K562 (cell line): Measurements from ENCODE around the gene CMTM1. TPM values are rescaled to one million over a fixed set of nuclear protein-coding genes. Genes with fewer than 3 reads are reported as not detected.

ENCODE experiments used
- ATAC-seq: fragments of 200-7000 bp; cut with Tn5 transposase; 3 replicates; pipeline ENCODE4 v1.9.1; 2020; ENCODE audit warnings: moderate library complexity
- BruUV-seq: library from RNA; stranded (reverse); fragments of 400-500 nt; replicated peaks from 2 replicates; lab custom pipeline; 2021; lab: Mats Ljungman, UMichigan
- CTCF ChIA-PET: fragments of 300-600 bp; formaldehyde crosslinking; extraction: SDS; loops from one replicate; lab custom pipeline; 2021; ENCODE audit warnings: low intra/inter-chr PET ratio; lab: Yijun Ruan, JAX
- POLR2A ChIA-PET: fragments of 300-600, 350-650 bp; sonication (Branson Sonifier 250); formaldehyde crosslinking; extraction: SDS; loops from one replicate; lab custom pipeline; 2021; ENCODE audit warnings: antibody characterized with exemption, inconsistent platforms; lab: Yijun Ruan, JAX
- DNase-seq, 4 experiments: peaks; one replicate each; pipeline versions ENCODE4 v3.0.0 to v3.0.0-alpha.2; 2011 to 2018; ENCODE audit warnings: low spot score in 3 of 4, mixed read lengths in 3 of 4; ENCODE audit errors: extremely low read depth in 1 of 4
- FAIRE-seq: peaks from 2 replicates; lab custom pipeline; 2011; peaks lifted over from hg19 to GRCh38; lab: Jason Lieb, UNC
- H2AFZ ChIP-seq: 2 replicates; pipeline ENCODE4 v1.6.0; 2011; ENCODE audit warnings: low read depth, low read length, control low read depth, inconsistent platforms
- H3K27ac ChIP-seq: fragments of 200-600 bp; 3 replicates; pipeline ENCODE4 v1.8.0; 2011; ENCODE audit warnings: low read depth, mild to moderate bottlenecking, control low read depth, inconsistent platforms, low read length, moderate library complexity, mixed read lengths; ENCODE audit errors: extremely low read depth
- H3K27me3 ChIP-seq, 2 experiments: fragments of 300-600 bp in 1 of 2; 2 replicates in 1 of 2; 3 replicates in 1 of 2; pipeline versions ENCODE4 v1.6.0 to v1.8.0; 2011; ENCODE audit warnings: inconsistent platforms in 2 of 2, low read length in 2 of 2, mild to moderate bottlenecking in 1 of 2, mixed read lengths in 1 of 2, moderate library complexity in 1 of 2; ENCODE audit not compliant: control insufficient read depth in 2 of 2, insufficient read depth in 2 of 2
- H3K36me3 ChIP-seq: fragments of 300-600 bp; 3 replicates; pipeline ENCODE4 v1.8.0; 2011; ENCODE audit warnings: mild to moderate bottlenecking, low read length, inconsistent platforms; ENCODE audit not compliant: control insufficient read depth, insufficient read depth
- H3K4me1 ChIP-seq, 2 experiments: fragments of 200-600 bp in 1 of 2; replicated peaks in 1 of 2; 2 replicates in 1 of 2; 3 replicates in 1 of 2; pipeline versions ENCODE4 v1.5.1 to v1.8.0; 2011; ENCODE audit warnings: inconsistent platforms in 2 of 2, low read length in 2 of 2, mild to moderate bottlenecking in 1 of 2, mixed read lengths in 1 of 2, moderate library complexity in 1 of 2; ENCODE audit not compliant: control insufficient read depth in 2 of 2, insufficient read depth in 2 of 2
- H3K4me2 ChIP-seq: 2 replicates; pipeline ENCODE4 v1.6.1; 2011; ENCODE audit warnings: low read length, control low read depth, inconsistent platforms, mixed read lengths; ENCODE audit not compliant: insufficient read depth
- H3K4me3 ChIP-seq: fragments of 200-600 bp; sonication (generic), shearing (Covaris generic); 2 replicates; pipeline ENCODE4 v1.5.1; 2016; ENCODE audit warnings: control low read depth, inconsistent platforms
- H3K79me2 ChIP-seq: fragments of 200-600 bp; 3 replicates; pipeline ENCODE4 v1.8.0; 2011; ENCODE audit warnings: low read length, inconsistent platforms; ENCODE audit not compliant: control insufficient read depth, insufficient read depth
- H3K9ac ChIP-seq, 2 experiments: 2 replicates each; pipeline versions ENCODE4 v1.6.0 to v1.6.1; 2011; ENCODE audit warnings: low read depth in 2 of 2, low read length in 2 of 2, control low read depth in 1 of 2, inconsistent platforms in 1 of 2, mild to moderate bottlenecking in 1 of 2, mixed read lengths in 1 of 2; ENCODE audit not compliant: insufficient read depth in 1 of 2
- H3K9me1 ChIP-seq: one replicate; pipeline ENCODE4 v1.6.0; 2011; ENCODE audit warnings: inconsistent platforms, mild to moderate bottlenecking, low read length, moderate library complexity; ENCODE audit not compliant: control insufficient read depth, insufficient read depth
- H3K9me3 ChIP-seq: replicated peaks from 2 replicates; pipeline ENCODE4 v1.5.1; 2011; ENCODE audit warnings: low read depth, low read length, inconsistent platforms; ENCODE audit not compliant: control insufficient read depth, insufficient read depth
- H4K20me1 ChIP-seq: replicated peaks from 2 replicates; pipeline ENCODE4 v1.6.1; 2011; ENCODE audit warnings: low read length, inconsistent platforms, mixed read lengths; ENCODE audit not compliant: control insufficient read depth, insufficient read depth
- HNRNPK ChIP-seq: fragments of 200-400 bp; formaldehyde crosslinking; IDR thresholded peaks from one replicate; pipeline ENCODE4 v1.6.1; 2018; ENCODE audit warnings: mild to moderate bottlenecking, low read depth, low read length; ENCODE audit not compliant: poor library complexity, severe bottlenecking
- MTA3 ChIP-seq: fragments of 450-650 bp; formaldehyde crosslinking; IDR thresholded peaks from 2 replicates; pipeline ENCODE4 v1.6.1; 2017; ENCODE audit warnings: mild to moderate bottlenecking, borderline replicate concordance
- NFIX ChIP-seq: fragments of 250-450 bp; sonication (Bioruptor Pico); IDR thresholded peaks from 2 replicates; pipeline ENCODE4 v1.4.0; 2020; ENCODE audit warnings: low read depth, mild to moderate bottlenecking, moderate library complexity
- RBM25 ChIP-seq: fragments of 200-400 bp; formaldehyde crosslinking; IDR thresholded peaks from 2 replicates; pipeline ENCODE4 v1.6.1; 2018; ENCODE audit warnings: low read length, low read depth, moderate library complexity; ENCODE audit not compliant: severe bottlenecking
- ZNF146 ChIP-seq: IDR thresholded peaks from one replicate; pipeline ENCODE4 v1.6.1; 2018; ENCODE audit warnings: missing compliant biosample characterization; ENCODE audit not compliant: unreplicated experiment
- ZNF224 ChIP-seq: sonication (generic); formaldehyde crosslinking; IDR thresholded peaks from 2 replicates; pipeline ENCODE4 v1.8.0; 2022; ENCODE audit warnings: mild to moderate bottlenecking, missing genetic modification reagents
- ZNF408 ChIP-seq: fragments of 250-450 bp; sonication (Bioruptor Pico); IDR thresholded peaks from 2 replicates; pipeline ENCODE4 v1.4.0; 2020; ENCODE audit warnings: low read depth, mild to moderate bottlenecking, moderate library complexity
- WGBS: fragments of 100-300 bp; shearing (Covaris generic); methylation state at CpG from one replicate; pipeline ENCODE4 v1.1.6; 2016; ENCODE audit warnings: low coverage, mixed read lengths; ENCODE audit not compliant: insufficient coverage; ENCODE audit errors: missing lambda C conversion rate; 5-methylcytosine and 5-hydroxymethylcytosine counted together
- in situ Hi-C: fragments of 300-500 bp; cut with MboI; formaldehyde crosslinking; loops from 4 replicates; pipeline ENCODE4 v1.15.0; 2018; ENCODE audit warnings: inconsistent platforms, mixed read lengths
- intact Hi-C: fragments of 100-400 bp; cut with micrococcal nuclease; formaldehyde crosslinking; loops from 2 replicates; pipeline ENCODE4 v1.14.2; 2022
- polyA plus RNA-seq, 8 experiments: library from polyadenylated mRNA; depleted of rRNA in 4 of 8; stranded (reverse) in 5 of 8; unstranded in 3 of 8; fragments of >200 nt; fragmentation: Nextera tagmentation in 2 of 8; fragmentation: Illumina TruSeq in 1 of 8; extraction: Ambion mirVana in 2 of 8; extraction: Trizol in 1 of 8; gene quantifications; 2 replicates each; pipeline versions ENCODE4 v1.2.1 to v1.2.3, GENCODE V29; 2011 to 2014; ENCODE audit warnings: inconsistent platforms in 1 of 8, missing spikeins in 1 of 8
- total RNA-seq, 7 experiments: library from RNA; depleted of rRNA in 6 of 7; stranded (reverse); fragments of >200 nt in 6 of 7; fragmentation: Illumina TruSeq in 2 of 7; extraction: Trizol in 2 of 7; gene quantifications; 2 replicates each; pipeline versions ENCODE4 v1.2.1 to v1.2.3, GENCODE V29; 2011 to 2021; ENCODE audit warnings: low replicate concordance in 1 of 7
- TF ChIP-seq, protein P1 (sequence below): sonication (generic); formaldehyde crosslinking; IDR thresholded peaks from 2 replicates; pipeline ENCODE4 v1.8.1; 2023; ENCODE audit warnings: mild to moderate bottlenecking, missing genetic modification reagents

The CMTM1 gene
- total and polyA plus RNA-seq, 9 of the 15 experiments (the other 6 are each of a cell fraction or from before 2014, with no cell fraction given): 0.25 to 2.6 (median 1.1) TPM; not detected in 2

DNA sequence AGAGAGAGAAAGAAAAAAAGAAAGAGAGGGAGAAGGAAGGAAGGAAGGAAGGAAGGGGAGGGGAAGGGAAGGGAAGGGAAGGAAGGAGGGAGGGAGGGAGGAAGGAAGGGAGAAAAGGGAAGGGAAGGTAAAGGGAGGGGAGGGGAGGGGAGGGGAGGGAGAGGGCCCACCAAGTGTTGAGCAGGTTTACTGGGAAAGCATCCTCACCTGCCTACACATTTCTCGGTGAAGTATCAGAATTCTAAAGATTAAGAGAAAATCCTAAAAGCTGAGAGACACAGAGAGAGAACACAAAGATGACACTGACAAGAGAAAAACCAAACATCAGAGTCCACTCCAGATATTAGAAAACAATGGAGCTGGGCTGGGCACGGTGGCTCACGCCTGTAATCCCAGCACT lies 26.0 kb downstream of the CMTM1 start:
- in situ Hi-C loops: loop anchor here (5.0 kb wide), 1 partner anchor 185 kb away; no protein-coding TSS in a partner anchor
- intact Hi-C loops: no loop called here
- Histone ChIP-seq H3K27me3 (peaks cover 0 to 11% of the 10 kb centered on the region in 2 experiments; a peak in 1 of 5 replicates), H3K9me3 (no peaks in the 10 kb centered on the region), H3K4me1 (no peaks in the 10 kb centered on the region), H3K9ac (no peak overlapping the region)
- no TSS peak for BruUV-seq
- 21% methylated on average over 3 of the region's 3 CpGs for WGBS
- FAIRE-seq: no peak
- TF ChIP-seq HNRNPK (peak; percentile 24), ZNF224 (CRISPR knock-in tag) (no peak)
- TF ChIP-seq, protein P1, sequence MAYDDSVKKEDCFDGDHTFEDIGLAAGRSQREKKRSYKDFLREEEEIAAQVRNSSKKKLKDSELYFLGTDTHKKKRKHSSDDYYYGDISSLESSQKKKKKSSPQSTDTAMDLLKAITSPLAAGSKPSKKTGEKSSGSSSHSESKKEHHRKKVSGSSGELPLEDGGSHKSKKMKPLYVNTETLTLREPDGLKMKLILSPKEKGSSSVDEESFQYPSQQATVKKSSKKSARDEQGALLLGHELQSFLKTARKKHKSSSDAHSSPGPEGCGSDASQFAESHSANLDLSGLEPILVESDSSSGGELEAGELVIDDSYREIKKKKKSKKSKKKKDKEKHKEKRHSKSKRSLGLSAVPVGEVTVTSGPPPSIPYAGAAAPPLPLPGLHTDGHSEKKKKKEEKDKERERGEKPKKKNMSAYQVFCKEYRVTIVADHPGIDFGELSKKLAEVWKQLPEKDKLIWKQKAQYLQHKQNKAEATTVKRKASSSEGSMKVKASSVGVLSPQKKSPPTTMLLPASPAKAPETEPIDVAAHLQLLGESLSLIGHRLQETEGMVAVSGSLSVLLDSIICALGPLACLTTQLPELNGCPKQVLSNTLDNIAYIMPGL: no peak
- TF ChIP-seq, all 486 proteins: peak for 1
- CTCF ChIA-PET: no interaction called here
- Histone ChIP-seq H3K27ac (no peak overlapping the region), H3K36me3 (no peaks in the 10 kb centered on the region), H3K9me1 (no peaks in the 10 kb centered on the region), H3K4me2 (no peak overlapping the region), H2AFZ (no peak overlapping the region), H3K4me3 (no peak overlapping the region), H4K20me1 (no peaks in the 10 kb centered on the region), H3K79me2 (no peaks in the 10 kb centered on the region)
- ATAC-seq: no peak
- DNase-seq: no peak
- POLR2A ChIA-PET: no interaction called here

DNA sequence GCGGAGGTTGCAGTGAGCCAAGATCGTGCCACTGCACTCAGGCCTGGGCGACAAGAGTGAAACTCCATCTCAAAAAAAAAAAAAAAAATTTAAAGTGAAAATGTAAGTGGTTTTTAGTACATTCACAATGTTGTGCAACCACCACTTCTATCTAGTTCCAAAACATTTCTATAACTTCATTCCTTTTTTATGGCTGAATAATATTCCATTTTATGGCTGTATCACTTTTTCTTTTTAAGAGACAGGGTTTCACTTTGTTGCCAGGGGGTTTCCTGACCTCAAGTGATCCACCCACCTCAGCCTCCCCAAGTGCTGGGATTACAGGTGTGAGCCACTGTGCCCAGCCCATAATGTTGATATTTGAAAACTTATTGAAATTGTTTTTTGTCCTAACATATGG lies 26.6 kb downstream of the CMTM1 start:
- no TSS peak for BruUV-seq
- in situ Hi-C loops (loop anchor here (5.0 kb wide), 1 partner anchor 186 kb away; no protein-coding TSS in a partner anchor), intact Hi-C loops (no loop called here)
- Histone ChIP-seq H3K4me1 (no peaks in the 10 kb centered on the region), H3K27me3 (peaks cover 0 to 11% of the 10 kb centered on the region in 2 experiments; a peak in 1 of 5 replicates), H3K9ac (no peak overlapping the region), H2AFZ (no peak overlapping the region), H3K4me3 (no peak overlapping the region), H3K9me1 (no peaks in the 10 kb centered on the region), H3K4me2 (no peak overlapping the region), H3K9me3 (no peaks in the 10 kb centered on the region), H3K79me2 (no peaks in the 10 kb centered on the region), H3K27ac (no peak overlapping the region), H4K20me1 (no peaks in the 10 kb centered on the region), H3K36me3 (no peaks in the 10 kb centered on the region)
- no peak for TF ChIP-seq ZNF408 (CRISPR knock-in tag)
- no peak for TF ChIP-seq MTA3
- TF ChIP-seq ZNF146 (CRISPR knock-in tag): peak; percentile 67
- no peak for TF ChIP-seq NFIX (CRISPR knock-in tag)
- peak; percentile 52 for TF ChIP-seq RBM25
- ChIA-PET CTCF (no interaction called here), POLR2A (no interaction called here)
- WGBS: 81% methylated on average over 3 of the region's 3 CpGs
- ATAC-seq: no peak
- DNase-seq: no peak
- no peak for FAIRE-seq
